Erythroblast (primary cell): Measurements from ENCODE around the gene KRT76.

Source experiments
- DNase-seq, 2 experiments: peaks; one replicate each; lab custom pipeline; 2025; lab: John Stamatoyannopoulos, UW
- GATA1 ChIP-seq: IDR thresholded peaks from 2 replicates; pipeline ENCODE4 v1.6.1; 2011; ENCODE audit warnings: low read depth, mild to moderate bottlenecking, control low read depth, low read length, moderate library complexity
- POLR2A ChIP-seq: IDR thresholded peaks from 2 replicates; pipeline ENCODE4 v1.6.1; 2011; ENCODE audit warnings: mild to moderate bottlenecking, low read length

Gene KRT76

GRCh38 chr12:52776913-52777395 lies at the start of gene KRT76:
TSS of gene KRT76 (minus strand) at chr12:52777345. CDS start at chr12:52777291, 54 bp downstream.
- no peak for DNase-seq
- TF ChIP-seq GATA1 (no peak), POLR2A (no peak)

DNA sequence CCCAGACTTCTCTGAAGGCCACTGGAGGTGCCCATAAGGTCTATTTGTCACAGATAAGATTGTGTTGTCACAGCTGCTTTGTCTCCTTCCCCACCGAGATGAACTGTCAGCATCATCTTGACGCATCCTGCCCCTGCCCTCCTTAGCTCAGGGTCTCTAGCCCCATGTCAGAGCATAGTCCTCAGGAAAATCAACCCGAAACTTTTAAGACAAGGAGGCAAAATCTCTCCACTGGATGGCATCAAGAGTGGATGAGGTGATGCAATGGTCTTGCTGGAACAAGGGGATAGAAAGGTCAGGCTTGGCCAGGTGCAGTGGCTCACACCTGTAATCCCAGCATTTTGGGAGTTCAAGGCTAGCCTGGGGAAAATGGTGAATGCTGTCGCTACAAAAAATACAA lies 48.8 kb upstream of the KRT76 start:
- no peak for TF ChIP-seq POLR2A
- TF ChIP-seq GATA1 = no peak
- no peak for DNase-seq

DNA sequence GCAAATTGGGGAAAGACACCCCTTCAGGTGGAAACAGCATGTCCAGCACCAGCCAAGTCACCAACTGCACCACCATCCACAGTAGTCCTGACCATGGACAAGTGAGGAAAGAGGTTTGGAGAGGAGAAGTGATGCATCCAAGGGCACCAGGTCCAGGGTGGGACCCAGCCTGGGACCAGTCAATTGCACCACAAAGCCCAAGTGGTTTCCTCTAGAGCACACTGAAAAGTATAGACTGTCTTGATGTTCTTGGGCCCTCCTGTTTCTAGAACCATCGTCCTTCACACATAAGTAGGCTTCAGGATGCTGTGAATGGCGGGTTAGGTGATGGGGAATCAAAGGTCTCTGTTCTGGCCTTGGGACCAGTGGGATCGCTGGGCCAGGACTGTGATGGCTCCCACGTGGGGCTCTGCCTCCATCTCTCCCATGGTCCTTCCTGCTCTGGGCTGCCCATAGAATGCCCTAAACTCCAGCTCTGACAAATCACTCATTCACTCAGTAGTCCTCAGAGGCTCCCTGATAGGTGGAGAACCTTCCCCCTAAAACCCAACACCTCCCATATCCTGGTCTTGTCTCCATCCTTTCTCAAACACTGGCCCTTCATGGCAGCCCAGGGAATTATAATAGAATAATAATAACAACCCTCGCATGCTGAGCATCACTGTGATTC lies 47.7 kb upstream of the KRT76 start:
- no peak for TF ChIP-seq POLR2A
- no peak for DNase-seq

DNA sequence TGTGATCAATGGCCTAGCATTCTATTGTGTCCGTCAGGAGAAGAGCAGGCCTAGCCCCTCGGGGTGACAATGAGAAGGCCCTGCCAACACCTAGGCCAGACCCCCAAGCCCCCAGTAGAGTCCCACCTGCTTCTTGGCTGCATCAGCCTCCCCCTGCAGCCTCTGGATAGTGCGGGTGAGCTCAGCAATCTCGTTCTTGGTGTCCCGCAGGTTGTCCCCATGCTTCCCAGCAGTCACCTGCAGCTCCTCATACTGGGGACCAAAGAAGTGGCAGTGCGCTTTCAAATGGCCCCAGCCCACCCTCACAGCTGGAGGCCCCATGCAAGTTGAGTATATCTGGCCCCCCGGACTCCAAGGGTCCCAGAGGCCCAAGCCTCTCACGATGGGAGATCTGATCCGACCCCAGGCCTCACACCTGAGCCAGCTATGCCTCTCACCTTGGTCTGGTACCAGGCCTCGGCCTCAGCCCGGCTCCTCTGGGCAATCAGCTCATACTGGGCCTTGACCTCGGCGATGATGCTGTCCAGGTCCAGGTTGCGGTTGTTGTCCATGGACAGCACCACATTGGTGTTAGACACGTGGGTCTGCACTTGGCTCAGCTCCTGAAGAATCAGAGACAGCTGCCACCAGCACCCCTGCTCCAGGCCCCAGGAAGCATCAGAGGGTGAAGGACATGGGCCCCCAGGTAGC lies 46.8 kb upstream of the KRT76 start:
- no peak for TF ChIP-seq POLR2A
- no peak for TF ChIP-seq GATA1

GRCh38 chr12:52822771-52823510 lies 45.8 kb upstream of the KRT76 start:
- no peak for DNase-seq

More for the DNA sequence above, 46.8 kb upstream of the KRT76 start:
- DNase-seq = no peak

DNA sequence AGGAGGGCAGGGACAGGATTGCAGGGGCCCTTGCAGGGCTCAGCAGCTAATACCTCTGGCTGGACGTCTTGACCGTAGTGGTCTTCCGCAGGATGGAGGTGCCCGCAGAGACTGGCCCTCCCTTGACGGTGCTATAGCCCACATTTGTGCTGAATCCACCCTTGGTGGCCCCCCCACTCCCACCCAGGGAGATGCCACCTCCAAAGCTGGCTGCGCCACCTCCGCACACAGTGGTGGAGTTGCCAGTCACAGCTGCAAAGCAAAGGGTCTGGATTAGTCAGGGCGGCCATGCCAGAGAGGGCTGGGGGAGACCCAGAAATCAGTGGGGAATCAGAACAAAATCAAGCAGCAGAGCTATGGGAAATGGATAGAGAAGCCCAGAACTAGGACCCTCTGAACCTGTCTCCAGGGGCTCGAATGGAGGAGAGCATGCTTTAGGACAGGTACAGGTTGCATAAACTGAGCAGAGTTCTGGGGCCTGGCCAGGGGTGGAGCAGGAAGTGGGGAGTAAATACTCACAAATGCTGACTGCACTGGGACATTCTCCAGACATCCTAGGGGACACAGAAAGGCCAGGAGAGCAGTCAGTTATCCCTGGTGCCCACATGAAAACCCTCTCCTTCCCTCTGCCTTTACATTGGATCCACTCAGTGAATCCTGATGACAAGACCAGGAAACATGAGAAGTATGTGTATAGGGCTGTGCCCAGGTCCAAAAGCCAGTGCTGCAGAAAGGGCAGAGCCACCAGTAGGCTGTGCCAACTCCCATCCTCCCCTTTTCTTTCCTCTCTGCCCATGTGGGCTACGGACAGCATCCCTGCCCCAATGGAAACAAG lies 44.9 kb upstream of the KRT76 start:
- TF ChIP-seq POLR2A = no peak
- no peak for TF ChIP-seq GATA1

More at GRCh38 chr12:52822771-52823510, 45.8 kb upstream of the KRT76 start:
- TF ChIP-seq GATA1 (no peak), POLR2A (no peak)

GRCh38 chr12:52821071-52821730 lies 44.1 kb upstream of the KRT76 start:
- DNase-seq = no peak
- no peak for TF ChIP-seq GATA1
- no peak for TF ChIP-seq POLR2A

More for the DNA sequence above, 44.9 kb upstream of the KRT76 start:
- no peak for DNase-seq

DNA sequence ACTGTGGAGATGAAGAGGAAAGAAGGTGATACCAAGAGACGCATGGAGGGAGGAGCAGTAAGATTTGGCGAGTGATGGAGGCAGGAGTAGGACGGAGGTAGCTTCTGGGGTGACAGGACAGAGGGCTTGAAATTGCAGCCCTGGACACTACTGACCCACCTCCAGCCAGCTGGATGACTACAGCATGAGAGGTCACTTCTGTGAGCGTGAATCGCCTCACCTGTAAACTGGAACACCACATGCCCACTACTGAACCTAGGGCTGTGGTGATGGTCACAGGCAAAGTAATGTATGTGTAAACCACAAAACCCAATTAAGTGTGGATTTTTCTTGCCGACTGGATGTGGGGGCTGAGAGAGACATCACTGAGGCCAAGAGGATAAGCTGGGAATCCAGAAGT lies 43.4 kb upstream of the KRT76 start:
- no peak for TF ChIP-seq GATA1
- no peak for TF ChIP-seq POLR2A

DNA sequence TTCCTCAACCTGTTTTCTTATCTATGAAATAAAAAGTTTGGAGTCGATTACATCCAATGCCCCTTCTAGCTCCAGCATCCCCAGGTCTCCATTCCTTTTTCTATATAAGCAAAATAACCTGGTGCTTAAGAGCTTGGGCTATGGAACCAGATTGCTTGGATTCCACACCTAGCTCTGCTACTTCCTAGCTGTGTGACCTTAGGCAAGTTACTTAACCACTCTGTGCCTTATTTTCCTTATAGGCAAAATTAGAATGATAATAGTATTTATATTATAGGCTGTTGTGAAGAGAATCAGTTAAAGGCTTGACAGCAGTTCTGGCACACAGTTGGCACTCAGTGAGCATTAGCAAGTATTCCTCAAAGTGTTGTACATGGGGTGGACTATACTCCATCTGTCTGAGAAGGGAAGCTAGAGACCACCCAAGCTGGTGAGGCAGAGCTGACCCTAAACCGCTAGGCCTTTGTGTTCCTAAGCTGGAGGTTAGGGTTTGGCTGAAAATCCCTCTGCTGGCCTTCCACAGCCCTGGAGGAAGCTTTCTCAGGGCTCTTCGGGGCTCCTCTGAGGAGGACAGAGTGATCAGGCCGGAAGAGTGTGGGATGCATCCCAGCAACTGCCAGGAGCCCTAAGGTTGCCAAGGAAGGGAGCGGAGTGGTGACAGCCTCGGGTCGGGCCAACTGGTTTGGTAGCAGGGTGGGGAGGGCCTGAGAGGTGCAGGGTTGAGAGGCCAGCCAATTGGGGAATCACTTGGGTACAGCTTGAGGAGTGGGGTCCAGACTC lies 42.8 kb upstream of the KRT76 start:
- TF ChIP-seq POLR2A (no peak), GATA1 (no peak)

More for the DNA sequence above, 43.4 kb upstream of the KRT76 start:
- DNase-seq = no peak

GRCh38 chr12:52818887-52819420 lies 41.8 kb upstream of the KRT76 start:
- TF ChIP-seq POLR2A (no peak), GATA1 (no peak)

More for the DNA sequence above, 42.8 kb upstream of the KRT76 start:
- DNase-seq = no peak

DNA sequence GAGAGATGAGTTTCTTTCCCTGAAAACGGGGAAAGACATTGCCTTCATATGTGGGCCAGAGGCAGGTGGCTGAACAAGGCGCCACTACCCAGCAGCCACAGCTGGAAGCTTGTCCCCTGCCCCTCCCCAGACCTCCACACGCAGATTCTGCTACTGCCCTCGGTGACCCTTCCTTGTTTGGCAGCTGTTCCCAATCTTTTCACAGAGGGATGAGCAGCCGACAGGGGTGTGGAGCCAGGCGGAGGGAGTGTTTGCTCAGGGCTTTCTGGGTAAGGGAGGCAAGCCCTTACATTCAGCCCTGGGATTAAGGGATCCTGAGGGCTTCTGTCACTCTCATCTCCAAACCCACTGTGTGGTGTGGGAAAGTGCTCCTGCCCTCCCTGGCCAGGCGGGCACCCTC lies 41.2 kb upstream of the KRT76 start:
- no peak for DNase-seq

More at GRCh38 chr12:52818887-52819420, 41.8 kb upstream of the KRT76 start:
- no peak for DNase-seq

More for the DNA sequence above, 41.2 kb upstream of the KRT76 start:
- TF ChIP-seq POLR2A (no peak), GATA1 (no peak)
